BJ (cell line): ENCODE data around the gene COL20A1. TPM values are rescaled to one million over a fixed set of nuclear protein-coding genes. Genes with fewer than 3 reads are reported as not detected.

Experiments used
- CTCF ChIA-PET: fragments of 350-600 bp; formaldehyde crosslinking; extraction: SDS; loops from one replicate; lab custom pipeline; 2021; ENCODE audit warnings: antibody characterized with exemption, inconsistent platforms; lab: Yijun Ruan, JAX
- POLR2A ChIA-PET: fragments of 300-600 bp; sonication (Branson Sonifier 250); formaldehyde crosslinking; extraction: SDS; loops from one replicate; lab custom pipeline; 2021; ENCODE audit warnings: antibody characterized with exemption; lab: Charles Lee
- DNase-seq: peaks from one replicate; pipeline ENCODE4 v3.0.0-alpha.2; 2011; ENCODE audit warnings: low read depth
- H3K27me3 ChIP-seq: 2 replicates; pipeline ENCODE4 v1.6.0; 2011; ENCODE audit warnings: low read length; ENCODE audit not compliant: control insufficient read depth, insufficient read depth
- H3K36me3 ChIP-seq: 2 replicates; pipeline ENCODE4 v1.5.1; 2011; ENCODE audit warnings: low read length; ENCODE audit not compliant: control insufficient read depth, insufficient read depth
- H3K4me3 ChIP-seq: 2 replicates; pipeline ENCODE4 v1.5.1; 2011; ENCODE audit warnings: low read depth, mild to moderate bottlenecking, control low read depth, low read length
- polyA plus RNA-seq: library from polyadenylated mRNA; depleted of rRNA; stranded (reverse); fragments of >200 nt; gene quantifications from 2 replicates; pipeline ENCODE4 v1.2.3, GENCODE V29; 2011
- TF ChIP-seq, protein P1 (sequence below): IDR thresholded peaks from 2 replicates; pipeline ENCODE4 v1.5.1; 2011; ENCODE audit warnings: low read depth, mild to moderate bottlenecking, control low read depth, inconsistent platforms, low read length, moderate library complexity; ENCODE audit not compliant: insufficient read depth

COL20A1 gene
- polyA plus RNA-seq, 1 experiment, result not detected

DNA sequence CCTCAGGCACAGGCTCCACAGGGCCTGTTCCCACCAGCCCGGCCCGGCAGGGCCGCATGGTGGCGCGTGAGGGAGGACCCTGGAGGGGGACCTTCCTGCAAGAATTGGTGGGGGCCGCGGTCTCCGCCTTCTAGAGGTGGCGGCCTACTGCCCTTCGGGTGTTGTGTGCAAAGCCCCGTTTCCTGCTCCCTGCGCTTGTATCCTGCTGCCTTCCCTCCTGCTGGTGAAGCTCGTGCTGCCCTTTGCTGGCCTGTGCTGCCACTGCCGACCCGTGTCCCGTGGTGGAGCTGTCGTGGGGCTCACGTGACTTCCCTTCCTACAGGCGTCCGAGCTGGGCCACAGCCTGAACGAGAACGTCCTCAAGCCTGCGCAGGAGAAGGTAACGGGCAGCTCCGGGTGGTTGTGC is 8.4 kb upstream of the COL20A1 start:
- CTCF ChIA-PET, result interaction anchor here (1.0 to 1.8 kb wide), 2 partner anchors 14 to 26 kb away, joined by 3 to 7 read pairs; no protein-coding TSS in a partner anchor

DNA sequence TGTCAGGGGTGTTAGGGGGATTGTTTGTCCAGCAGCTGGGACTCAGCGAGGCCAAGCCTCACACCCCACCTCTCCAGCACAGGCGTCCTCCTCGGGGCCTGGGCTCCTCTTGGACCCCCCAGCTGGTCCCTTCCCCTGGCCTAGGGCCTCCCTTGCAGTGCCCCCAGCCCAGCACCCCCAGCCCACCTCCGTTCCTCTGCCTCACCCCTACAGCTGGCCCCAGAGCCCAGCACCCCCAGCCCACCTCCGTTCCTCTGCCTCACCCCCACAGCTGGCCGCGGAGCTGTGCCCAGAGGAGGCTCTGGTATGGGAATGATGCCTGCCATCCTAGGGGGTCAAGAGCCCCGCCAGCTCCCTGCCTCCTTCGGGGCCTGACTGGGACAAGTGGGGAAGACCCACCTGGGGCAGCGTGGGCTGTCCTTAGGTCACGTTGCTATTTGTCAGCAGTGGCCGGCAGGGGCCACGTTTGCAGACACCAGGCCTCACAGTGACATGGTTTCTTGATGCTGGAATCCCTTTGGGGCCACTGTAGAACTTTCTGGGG is 7.9 kb upstream of the COL20A1 start:
- CTCF ChIA-PET, result interaction anchor here (1.0 to 2.7 kb wide), 4 partner anchors 14 to 61 kb away, joined by 3 to 17 read pairs (median 6); no protein-coding TSS in a partner anchor
- POLR2A ChIA-PET, result no interaction called here
- peaks cover 67% of the 10 kb centered on the region for H3K36me3 ChIP-seq
- DNase-seq, result no peak
- TF ChIP-seq, protein P1, sequence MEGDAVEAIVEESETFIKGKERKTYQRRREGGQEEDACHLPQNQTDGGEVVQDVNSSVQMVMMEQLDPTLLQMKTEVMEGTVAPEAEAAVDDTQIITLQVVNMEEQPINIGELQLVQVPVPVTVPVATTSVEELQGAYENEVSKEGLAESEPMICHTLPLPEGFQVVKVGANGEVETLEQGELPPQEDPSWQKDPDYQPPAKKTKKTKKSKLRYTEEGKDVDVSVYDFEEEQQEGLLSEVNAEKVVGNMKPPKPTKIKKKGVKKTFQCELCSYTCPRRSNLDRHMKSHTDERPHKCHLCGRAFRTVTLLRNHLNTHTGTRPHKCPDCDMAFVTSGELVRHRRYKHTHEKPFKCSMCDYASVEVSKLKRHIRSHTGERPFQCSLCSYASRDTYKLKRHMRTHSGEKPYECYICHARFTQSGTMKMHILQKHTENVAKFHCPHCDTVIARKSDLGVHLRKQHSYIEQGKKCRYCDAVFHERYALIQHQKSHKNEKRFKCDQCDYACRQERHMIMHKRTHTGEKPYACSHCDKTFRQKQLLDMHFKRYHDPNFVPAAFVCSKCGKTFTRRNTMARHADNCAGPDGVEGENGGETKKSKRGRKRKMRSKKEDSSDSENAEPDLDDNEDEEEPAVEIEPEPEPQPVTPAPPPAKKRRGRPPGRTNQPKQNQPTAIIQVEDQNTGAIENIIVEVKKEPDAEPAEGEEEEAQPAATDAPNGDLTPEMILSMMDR, result no peak
- no peak overlapping the region for H3K4me3 ChIP-seq
- H3K27me3 ChIP-seq, result no peaks in the 10 kb centered on the region

More for the DNA sequence above, 8.4 kb upstream of the COL20A1 start:
- Histone ChIP-seq H3K27me3 (no peaks in the 10 kb centered on the region), H3K4me3 (no peak overlapping the region), H3K36me3 (peaks cover 68% of the 10 kb centered on the region)
- TF ChIP-seq, protein P1, result no peak
- POLR2A ChIA-PET, result no interaction called here
- no peak for DNase-seq

DNA sequence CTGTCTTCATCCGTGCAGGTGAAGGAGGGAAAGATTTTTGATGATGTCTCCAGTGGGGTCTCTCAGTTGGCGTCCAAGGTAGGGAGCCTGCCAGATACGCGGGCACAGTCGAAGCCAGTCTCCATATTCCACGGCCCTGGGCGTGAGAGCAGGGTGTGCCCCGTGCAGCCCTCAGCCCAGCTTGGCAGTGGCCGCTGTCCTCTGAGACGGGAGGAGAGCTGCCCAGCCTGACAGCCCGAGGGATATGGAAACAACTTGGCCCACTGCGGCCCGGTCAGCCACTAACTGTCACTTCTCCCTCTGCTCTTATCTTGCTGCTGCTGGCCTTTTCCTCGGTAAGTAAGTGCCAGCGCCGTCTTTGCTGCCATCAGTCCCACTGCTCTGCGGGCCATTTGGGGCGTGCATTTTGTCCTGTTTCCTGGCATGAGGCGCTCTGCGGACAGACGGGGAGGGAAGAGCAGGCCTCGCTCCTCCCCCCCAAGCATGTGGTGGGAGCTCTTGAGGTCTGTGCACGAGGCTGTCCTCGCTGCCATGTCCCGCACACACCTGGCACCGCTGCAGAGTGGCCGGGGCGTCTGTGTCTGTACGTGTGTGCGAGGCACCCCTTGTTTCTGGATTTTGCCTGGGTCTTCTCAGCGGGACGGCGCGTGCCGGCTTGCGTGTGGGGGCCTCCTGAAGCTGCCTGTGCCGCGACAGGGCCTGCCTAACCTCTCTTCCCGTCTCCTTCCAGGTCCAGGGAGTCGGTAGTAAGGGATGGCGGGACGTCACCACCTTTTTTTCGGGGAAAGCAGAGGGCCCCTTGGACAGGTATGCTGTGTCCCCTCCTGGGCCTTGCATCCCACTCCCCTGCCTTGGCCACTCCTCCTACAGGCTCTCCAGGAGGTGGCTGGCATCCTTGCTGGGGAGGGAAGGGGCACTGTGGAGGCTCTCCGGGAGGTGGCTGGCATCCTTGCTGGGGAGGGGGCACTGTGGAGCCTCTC is 7.1 kb upstream of the COL20A1 start:
- peaks cover 61% of the 10 kb centered on the region for H3K36me3 ChIP-seq
- ChIA-PET POLR2A (no interaction called here), CTCF (interaction anchor here (1.2 to 2.7 kb wide), 3 partner anchors 17 to 62 kb away, joined by 4 to 17 read pairs (median 7); no protein-coding TSS in a partner anchor)
- H3K4me3 ChIP-seq, result no peak overlapping the region
- no peaks in the 10 kb centered on the region for H3K27me3 ChIP-seq
- DNase-seq, result no peak
- TF ChIP-seq, protein P1, result no peak

GRCh38 chr20:63286781-63287696 is 5.9 kb upstream of the COL20A1 start:
- DNase-seq, result no peak
- POLR2A ChIA-PET, result no interaction called here
- CTCF ChIA-PET, result interaction anchor here (1.4 to 2.7 kb wide), 3 partner anchors 12 to 63 kb away, joined by 3 to 17 read pairs (median 8); no protein-coding TSS in a partner anchor

More at GRCh38 chr20:63286781-63287696, 5.9 kb upstream of the COL20A1 start:
- TF ChIP-seq, protein P1, result no peak
- no peaks in the 10 kb centered on the region for H3K27me3 ChIP-seq
- H3K36me3 ChIP-seq, result peaks cover 50% of the 10 kb centered on the region
- H3K4me3 ChIP-seq, result no peak overlapping the region
